SH-SY5Y (cell line): ENCODE results near the gene ASS1.

Source experiments
- GATA2 ChIP-seq: IDR thresholded peaks from 2 replicates; pipeline ENCODE4 v1.6.1; 2011; ENCODE audit warnings: mild to moderate bottlenecking, low read depth, low read length
- GATA3 ChIP-seq: IDR thresholded peaks from 2 replicates; pipeline ENCODE4 v1.6.1; 2011; ENCODE audit warnings: low read depth, mild to moderate bottlenecking, low read length, moderate library complexity

DNA sequence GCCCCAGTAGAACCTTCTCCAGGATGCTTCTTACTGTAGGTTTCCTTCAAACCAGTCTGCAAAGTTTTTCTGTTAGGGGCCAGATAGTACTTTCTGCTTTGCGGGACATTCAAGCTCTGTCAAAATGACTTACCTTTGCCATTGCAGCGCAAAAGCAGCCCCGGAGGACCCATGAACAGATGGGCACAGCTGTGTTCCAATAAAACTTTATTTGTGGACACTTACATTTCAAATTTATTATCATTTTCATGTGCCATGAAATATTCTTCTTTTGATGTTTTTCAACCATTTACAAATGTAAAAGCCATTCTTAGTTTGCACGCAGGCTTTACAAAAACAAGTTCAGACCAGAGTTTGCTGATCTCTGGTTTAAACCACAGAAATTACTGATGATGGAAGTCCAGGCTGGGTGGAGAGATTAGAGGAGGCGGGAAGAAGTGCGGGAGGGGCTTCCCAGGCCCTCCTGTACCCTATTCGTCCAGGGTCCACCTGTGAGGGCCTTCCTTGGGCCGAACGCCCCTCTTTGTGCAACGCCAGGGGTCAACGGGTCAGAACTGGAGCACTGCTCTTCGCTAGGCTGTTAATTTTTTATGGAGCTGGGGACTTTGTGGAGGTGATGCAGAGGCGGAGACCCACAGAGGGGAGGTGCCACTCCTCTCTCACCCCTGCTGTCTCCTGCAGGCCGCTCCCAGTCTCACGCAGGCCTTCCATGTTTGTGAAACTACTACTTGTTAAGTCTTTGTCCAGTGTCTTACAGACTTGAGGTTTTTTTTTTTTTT, 7.6 kb upstream of the ASS1 start:
- TF ChIP-seq GATA2 (no peak), GATA3 (no peak)
